HepG2 (cell line): ENCODE measurements around the gene HMMR. TPM values are rescaled to one million over a fixed set of nuclear protein-coding genes. Genes with fewer than 3 reads are reported as not detected.
A peak's percentile ranks its signal among the peaks of the same experiment; 100 is the strongest.

Experiments used
- ATAC-seq: fragments of 200-7000 bp; cut with Tn5 transposase; 3 replicates; pipeline ENCODE4 v1.9.1; 2020; ENCODE audit warnings: mild to moderate bottlenecking, moderate library complexity
- BruUV-seq: library from RNA; stranded (reverse); fragments of 400-500 nt; replicated peaks from 2 replicates; lab custom pipeline; 2021; lab: Mats Ljungman, UMichigan
- CTCF ChIA-PET: fragments of 300-600 bp; formaldehyde crosslinking; extraction: SDS; loops from one replicate; lab custom pipeline; 2021; ENCODE audit warnings: low total read pairs, inconsistent platforms, low intra/inter-chr PET ratio; lab: Yijun Ruan, JAX
- POLR2A ChIA-PET: fragments of 350-600 bp; sonication (Branson Sonifier 250); formaldehyde crosslinking; loops from one replicate; lab custom pipeline; 2020; ENCODE audit warnings: antibody characterized with exemption, inconsistent platforms; lab: Yijun Ruan, JAX
- DNase-seq: peaks from one replicate; pipeline ENCODE4 v3.0.0-alpha.2; 2015; ENCODE audit warnings: low spot score
- FAIRE-seq: peaks from 3 replicates; lab custom pipeline; 2011; peaks lifted over from hg19 to GRCh38; lab: Jason Lieb, UNC
- H2AFZ ChIP-seq: one replicate; pipeline ENCODE4 v1.6.1; 2011; ENCODE audit warnings: low read length, inconsistent platforms
- H3K27ac ChIP-seq: fragments of 300-600 bp; 3 replicates; pipeline ENCODE4 v1.8.0; 2011; ENCODE audit warnings: mixed run types, mild to moderate bottlenecking, mixed read lengths, low read length, inconsistent platforms; ENCODE audit not compliant: insufficient read depth; ENCODE audit errors: extremely low read length
- H3K27me3 ChIP-seq, 2 experiments: fragments of 200-600 bp in 1 of 2; 2 replicates in 1 of 2; 3 replicates in 1 of 2; pipeline versions ENCODE4 v1.6.0 to v1.8.0; 2011; ENCODE audit warnings: low read length in 2 of 2, mild to moderate bottlenecking in 2 of 2, moderate library complexity in 2 of 2, inconsistent platforms in 1 of 2; ENCODE audit not compliant: insufficient read depth in 2 of 2, control insufficient read depth in 1 of 2
- H3K36me3 ChIP-seq, 2 experiments: fragments of 200-600 bp in 1 of 2; replicated peaks in 1 of 2; 2 replicates in 1 of 2; 3 replicates in 1 of 2; pipeline versions ENCODE4 v1.5.1 to v1.8.0; 2011; ENCODE audit warnings: low read length in 2 of 2, inconsistent platforms in 1 of 2; ENCODE audit not compliant: insufficient read depth in 2 of 2, control insufficient read depth in 1 of 2
- H3K4me1 ChIP-seq: 2 replicates; pipeline ENCODE4 v1.5.1; 2012; ENCODE audit warnings: low read length, inconsistent platforms; ENCODE audit not compliant: insufficient read depth
- H3K4me2 ChIP-seq: 2 replicates; pipeline ENCODE4 v1.6.0; 2011; ENCODE audit warnings: low read depth, low read length, inconsistent platforms
- H3K4me3 ChIP-seq, 3 experiments: fragments of 200-600 bp in 1 of 3; sonication (generic), shearing (Covaris generic) in 1 of 3; replicated peaks in 1 of 3; 2 replicates each; pipeline ENCODE4 v1.5.1; 2011 to 2016; ENCODE audit warnings: low read length in 3 of 3, inconsistent platforms in 2 of 3, low read depth in 2 of 3, mild to moderate bottlenecking in 2 of 3, control low read depth in 1 of 3, mixed read lengths in 1 of 3; ENCODE audit not compliant: insufficient read depth in 1 of 3
- H3K79me2 ChIP-seq: one replicate; pipeline ENCODE4 v1.6.1; 2011; ENCODE audit warnings: low read length, inconsistent platforms; ENCODE audit not compliant: insufficient read depth
- H3K9ac ChIP-seq: 2 replicates; pipeline ENCODE4 v1.6.0; 2011; ENCODE audit warnings: mild to moderate bottlenecking, low read depth, low read length, inconsistent platforms; ENCODE audit not compliant: insufficient read depth
- H3K9me3 ChIP-seq: 2 replicates; pipeline ENCODE4 v1.5.1; 2012; ENCODE audit warnings: mild to moderate bottlenecking, low read length
- H4K20me1 ChIP-seq: 2 replicates; pipeline ENCODE4 v1.6.0; 2011; ENCODE audit warnings: inconsistent platforms, mild to moderate bottlenecking, low read length, moderate library complexity; ENCODE audit not compliant: insufficient read depth
- CEBPB ChIP-seq: IDR thresholded peaks from 2 replicates; pipeline ENCODE4 v1.6.1; 2011; ENCODE audit warnings: low read depth, low read length, improper control_type of control experiment, borderline replicate concordance
- CEBPG ChIP-seq: IDR thresholded peaks from 2 replicates; pipeline ENCODE4 v1.6.1; 2016
- CTCF ChIP-seq: sonication (generic); formaldehyde crosslinking; IDR thresholded peaks from 2 replicates; pipeline ENCODE4 v1.5.0; 2020; ENCODE audit warnings: mild to moderate bottlenecking, missing genetic modification reagents, moderate library complexity
- IKZF4 ChIP-seq: sonication (generic); formaldehyde crosslinking; IDR thresholded peaks from 2 replicates; pipeline ENCODE4 v1.5.1; 2020; ENCODE audit warnings: borderline replicate concordance, mild to moderate bottlenecking, low read depth, missing genetic modification reagents; ENCODE audit errors: not compliant biosample characterization
- NFATC3 ChIP-seq: sonication (generic); formaldehyde crosslinking; IDR thresholded peaks from 2 replicates; pipeline ENCODE4 v1.5.1; 2020; ENCODE audit warnings: mild to moderate bottlenecking, missing genetic modification reagents
- STAG1 ChIP-seq: sonication (generic); formaldehyde crosslinking; IDR thresholded peaks from 2 replicates; pipeline ENCODE4 v1.4.0; 2020; ENCODE audit warnings: missing genetic modification reagents
- TAF15 ChIP-seq: fragments of 200-400 bp; formaldehyde crosslinking; IDR thresholded peaks from one replicate; pipeline ENCODE4 v1.6.1; 2018; ENCODE audit warnings: mild to moderate bottlenecking, low read depth, low read length; ENCODE audit not compliant: poor library complexity, severe bottlenecking
- WGBS: methylation state at CpG from one replicate; pipeline ENCODE4 v1.1.6; 2017; ENCODE audit warnings: low lambda C conversion rate; 5-methylcytosine and 5-hydroxymethylcytosine counted together
- in situ Hi-C: cut with HindIII; loops from 2 replicates; pipeline ENCODE4 v1.10.0; 2017; ENCODE audit warnings: low pct_unique_long_range_greater_than_20kb; ENCODE audit not compliant: extremely low pct_ligation_motif_present
- intact Hi-C: fragments of 100-400 bp; cut with micrococcal nuclease; formaldehyde crosslinking; loops from one replicate; pipeline ENCODE4 v1.10.0; 2022; ENCODE audit not compliant: unreplicated experiment
- polyA plus RNA-seq, 8 experiments: library from polyadenylated mRNA; depleted of rRNA in 3 of 8; stranded (reverse) in 7 of 8; unstranded in 1 of 8; fragments of >200 nt; fragmentation: Illumina TruSeq in 4 of 8; extraction: Trizol in 4 of 8; gene quantifications; 2 replicates each; pipeline versions ENCODE4 v1.2.1 to v1.2.3, GENCODE V29; 2011 to 2016; ENCODE audit warnings: low read depth in 4 of 8, missing spikeins in 1 of 8, mixed read lengths in 1 of 8; ENCODE audit not compliant: insufficient read depth in 1 of 8
- total RNA-seq, 5 experiments: library from RNA; depleted of rRNA; stranded (reverse); fragments of >200 nt; fragmentation: Illumina TruSeq; extraction: Trizol; gene quantifications; 2 replicates each; pipeline ENCODE4 v1.2.3, GENCODE V29; 2016; ENCODE audit warnings: low read depth in 1 of 5
- TF ChIP-seq, protein P1 (sequence below): sonication (generic); formaldehyde crosslinking; IDR thresholded peaks from 2 replicates; pipeline ENCODE4 v1.4.0; 2020; ENCODE audit warnings: missing genetic modification reagents, borderline replicate concordance

HMMR gene
- total and polyA plus RNA-seq, 2 of the 13 experiments (the other 11 are each of a cell fraction or from before 2014, with no cell fraction given): 8.5 to 48.3 TPM

DNA sequence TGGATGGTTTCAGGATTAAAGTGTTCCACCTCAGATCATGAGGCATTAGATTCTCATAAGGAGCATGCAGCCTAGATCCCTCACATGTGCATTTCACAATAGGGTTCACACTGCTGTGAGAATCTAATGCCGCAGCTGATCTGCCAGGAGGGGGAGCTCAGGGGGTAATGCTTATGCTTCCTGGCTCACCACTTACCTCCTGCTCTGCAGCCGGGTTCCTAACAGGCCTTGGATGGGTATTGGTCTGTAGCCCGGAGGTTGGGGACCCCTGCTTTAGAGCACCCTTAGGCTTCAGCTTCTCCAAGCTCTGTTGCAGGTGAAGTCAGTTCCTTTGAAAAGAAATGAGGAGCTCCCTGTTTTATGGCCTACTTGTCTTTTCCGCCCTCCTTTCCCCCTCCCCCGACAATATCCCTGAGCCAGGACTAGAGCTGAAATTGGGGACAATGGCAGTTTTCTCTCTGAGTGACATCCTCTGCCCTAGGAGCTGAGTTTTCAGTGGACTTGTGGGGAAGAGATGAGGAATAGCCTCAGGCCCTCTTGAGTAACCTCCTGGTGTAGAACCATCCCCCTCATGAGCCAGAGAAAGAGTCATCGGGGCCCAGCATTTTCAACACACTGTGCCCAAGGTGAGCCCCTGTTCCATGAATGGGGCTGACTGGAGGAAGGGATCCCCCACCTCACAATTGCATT is 28.8 kb downstream of the HMMR start:
- ChIA-PET POLR2A (interaction anchor here (1.1 to 1.8 kb wide), 3 partner anchors 9 to 52 kb away, joined by 3 to 4 read pairs (median 4); partner anchors contain the start of genes CCNG1 and MAT2B), CTCF (interaction anchor here (1.3 kb wide), 1 partner anchor 14 kb away, joined by 4 read pairs; no protein-coding TSS in a partner anchor)
- no peak overlapping the region for H3K9ac ChIP-seq
- H3K36me3 ChIP-seq: peaks cover 2 to 27% of the 10 kb centered on the region in 2 experiments; a peak in 4 of 5 replicates
- no peaks in the 10 kb centered on the region; a peak in 1 of 5 replicates for H3K27me3 ChIP-seq
- no peak overlapping the region for H3K4me3 ChIP-seq
- no peak overlapping the region for H3K27ac ChIP-seq
- no TSS peak for BruUV-seq
- no peaks in the 10 kb centered on the region for H4K20me1 ChIP-seq
- intact Hi-C loops (loop anchor here (1.0 kb wide), 1 partner anchor 14 kb away; no protein-coding TSS in a partner anchor), in situ Hi-C loops (no loop called here)
- no peak for FAIRE-seq
- H3K9me3 ChIP-seq: no peaks in the 10 kb centered on the region
- 95% methylated on average over 5 of the region's 6 CpGs for WGBS
- H3K79me2 ChIP-seq: no peaks in the 10 kb centered on the region
- ATAC-seq: peak; percentile 93
- no peaks in the 10 kb centered on the region for H3K4me1 ChIP-seq
- no peak overlapping the region for H2AFZ ChIP-seq
- peak; percentile 18 for DNase-seq
- TF ChIP-seq STAG1 (CRISPR knock-in tag): peak; percentile 15; the same call in 1 of the 2 replicates
- peak; percentile 57 for TF ChIP-seq CTCF (CRISPR knock-in tag)
- TF ChIP-seq NFATC3: no peak
- TF ChIP-seq CEBPG (CRISPR knock-in tag): peak; percentile 61
- TF ChIP-seq TAF15: no peak
- TF ChIP-seq IKZF4 (CRISPR knock-in tag): no peak
- TF ChIP-seq CEBPB: peak; percentile 57; the same call in 1 of the 2 replicates
- TF ChIP-seq, protein P1, sequence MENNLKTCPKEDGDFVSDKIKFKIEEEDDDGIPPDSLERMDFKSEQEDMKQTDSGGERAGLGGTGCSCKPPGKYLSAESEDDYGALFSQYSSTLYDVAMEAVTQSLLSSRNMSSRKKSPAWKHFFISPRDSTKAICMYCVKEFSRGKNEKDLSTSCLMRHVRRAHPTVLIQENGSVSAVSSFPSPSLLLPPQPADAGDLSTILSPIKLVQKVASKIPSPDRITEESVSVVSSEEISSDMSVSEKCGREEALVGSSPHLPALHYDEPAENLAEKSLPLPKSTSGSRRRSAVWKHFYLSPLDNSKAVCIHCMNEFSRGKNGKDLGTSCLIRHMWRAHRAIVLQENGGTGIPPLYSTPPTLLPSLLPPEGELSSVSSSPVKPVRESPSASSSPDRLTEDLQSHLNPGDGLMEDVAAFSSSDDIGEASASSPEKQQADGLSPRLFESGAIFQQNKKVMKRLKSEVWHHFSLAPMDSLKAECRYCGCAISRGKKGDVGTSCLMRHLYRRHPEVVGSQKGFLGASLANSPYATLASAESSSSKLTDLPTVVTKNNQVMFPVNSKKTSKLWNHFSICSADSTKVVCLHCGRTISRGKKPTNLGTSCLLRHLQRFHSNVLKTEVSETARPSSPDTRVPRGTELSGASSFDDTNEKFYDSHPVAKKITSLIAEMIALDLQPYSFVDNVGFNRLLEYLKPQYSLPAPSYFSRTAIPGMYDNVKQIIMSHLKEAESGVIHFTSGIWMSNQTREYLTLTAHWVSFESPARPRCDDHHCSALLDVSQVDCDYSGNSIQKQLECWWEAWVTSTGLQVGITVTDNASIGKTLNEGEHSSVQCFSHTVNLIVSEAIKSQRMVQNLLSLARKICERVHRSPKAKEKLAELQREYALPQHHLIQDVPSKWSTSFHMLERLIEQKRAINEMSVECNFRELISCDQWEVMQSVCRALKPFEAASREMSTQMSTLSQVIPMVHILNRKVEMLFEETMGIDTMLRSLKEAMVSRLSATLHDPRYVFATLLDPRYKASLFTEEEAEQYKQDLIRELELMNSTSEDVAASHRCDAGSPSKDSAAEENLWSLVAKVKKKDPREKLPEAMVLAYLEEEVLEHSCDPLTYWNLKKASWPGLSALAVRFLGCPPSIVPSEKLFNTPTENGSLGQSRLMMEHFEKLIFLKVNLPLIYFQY: no peak
- no peak overlapping the region for H3K4me2 ChIP-seq
